PC-3 (cell line): ENCODE measurements around the gene STARD9. TPM values are rescaled to one million over a fixed set of nuclear protein-coding genes. Genes with fewer than 3 reads are reported as not detected.

Source experiments
- ATAC-seq: fragments of 200-7000 bp; cut with Tn5 transposase; 2 replicates; pipeline ENCODE4 v1.9.1; 2020; ENCODE audit warnings: mild to moderate bottlenecking, moderate library complexity
- BruUV-seq: library from RNA; stranded (reverse); fragments of 400-500 nt; replicated peaks from 2 replicates; lab custom pipeline; 2021; lab: Mats Ljungman, UMichigan
- CTCF ChIA-PET: fragments of 300-600 bp; sonication (Branson Sonifier 250); formaldehyde crosslinking; loops from one replicate; lab custom pipeline; 2022; ENCODE audit warnings: antibody characterized with exemption; lab: Charles Lee
- POLR2A ChIA-PET: fragments of 300-600 bp; sonication (Branson Sonifier 250); formaldehyde crosslinking; loops from one replicate; lab custom pipeline; 2022; ENCODE audit warnings: antibody characterized with exemption; ENCODE audit not compliant: unreplicated experiment; lab: Charles Lee
- DNase-seq: peaks from one replicate; pipeline ENCODE4 v3.0.0-alpha.2; 2015
- H2AFZ ChIP-seq: fragments of 300-600 bp; sonication (generic); 2 replicates; pipeline ENCODE4 v1.6.0; 2016; ENCODE audit warnings: antibody characterized with exemption, low read length
- H3F3A ChIP-seq: fragments of 300-600 bp; sonication (generic); one replicate; pipeline ENCODE4 v1.6.0; 2017; ENCODE audit warnings: antibody characterized with exemption, low read length, control low read depth, mild to moderate bottlenecking; ENCODE audit not compliant: unreplicated experiment
- H3K27ac ChIP-seq: fragments of 300-600 bp; sonication (generic); 2 replicates; pipeline ENCODE4 v1.5.1; 2016; ENCODE audit warnings: mild to moderate bottlenecking, low read length
- H3K27me3 ChIP-seq: fragments of 300-600 bp; sonication (generic); 2 replicates; pipeline ENCODE4 v1.6.1; 2016; ENCODE audit warnings: low read length, mixed read lengths
- H3K36me3 ChIP-seq: fragments of 300-600 bp; sonication (generic); 2 replicates; pipeline ENCODE4 v1.6.1; 2016; ENCODE audit warnings: low read depth, mixed run types, low read length, mixed read lengths
- H3K4me1 ChIP-seq: fragments of 300-600 bp; sonication (generic); 2 replicates; pipeline ENCODE4 v1.5.1; 2016; ENCODE audit warnings: low read length; ENCODE audit not compliant: insufficient read depth
- H3K4me2 ChIP-seq: fragments of 300-600 bp; sonication (generic); 2 replicates; pipeline ENCODE4 v1.6.0; 2016; ENCODE audit warnings: low read length
- H3K4me3 ChIP-seq: fragments of 300-600 bp; sonication (generic); 2 replicates; pipeline ENCODE4 v1.5.1; 2016; ENCODE audit warnings: mild to moderate bottlenecking, low read length, mixed read lengths
- H3K79me2 ChIP-seq: fragments of 300-600 bp; sonication (generic); 2 replicates; pipeline ENCODE4 v1.6.1; 2017; ENCODE audit warnings: low read length, mixed read lengths
- H3K9ac ChIP-seq: fragments of 300-600 bp; sonication (generic); 2 replicates; pipeline ENCODE4 v1.6.0; 2016; ENCODE audit warnings: mild to moderate bottlenecking, low read length
- H3K9me2 ChIP-seq: fragments of 300-600 bp; sonication (generic); replicated peaks from 2 replicates; pipeline ENCODE4 v1.6.1; 2016; ENCODE audit warnings: mixed run types, low read length, mixed read lengths
- H3K9me3 ChIP-seq: fragments of 300-600 bp; sonication (generic); 2 replicates; pipeline ENCODE4 v1.6.1; 2016; ENCODE audit warnings: low read length, mixed read lengths
- H4K20me1 ChIP-seq: fragments of 300-600 bp; sonication (generic); 2 replicates; pipeline ENCODE4 v1.6.1; 2016; ENCODE audit warnings: low read length, mixed read lengths
- EZH2 ChIP-seq: fragments of 300-600 bp; sonication (generic); IDR thresholded peaks from one replicate; pipeline ENCODE4 v1.6.1; 2017; ENCODE audit warnings: antibody characterized with exemption, mild to moderate bottlenecking, low read length; ENCODE audit not compliant: unreplicated experiment
- EZH2phosphoT487 ChIP-seq: fragments of 300-600 bp; sonication (generic); IDR thresholded peaks from 2 replicates; pipeline ENCODE4 v1.6.1; 2018; ENCODE audit warnings: mild to moderate bottlenecking, antibody characterized with exemption, low read length, borderline replicate concordance
- intact Hi-C: fragments of 100-400 bp; cut with micrococcal nuclease; formaldehyde crosslinking; loops from 2 replicates; pipeline ENCODE4 v1.9.0; 2023
- total RNA-seq: library from RNA; depleted of rRNA; stranded (reverse); fragments of >200 nt; gene quantifications from 2 replicates; pipeline ENCODE4 v1.2.3, GENCODE V29; 2014
- TF ChIP-seq, protein P1 (sequence below): fragments of 300-600 bp; sonication (generic); conservative IDR thresholded peaks from 2 replicates; pipeline ENCODE4 v1.5.1; 2017; ENCODE audit warnings: antibody characterized with exemption, low read depth, mild to moderate bottlenecking, low read length

The STARD9 gene
- total RNA-seq, 1 experiment from 2014 or later = 5.0 TPM

- ChIA-PET POLR2A (no interaction called here), CTCF (no interaction called here)
- H3K9ac ChIP-seq = no peak overlapping the region
- H3K4me2 ChIP-seq = no peak overlapping the region
- TF ChIP-seq EZH2 = no peak
- TF ChIP-seq EZH2phosphoT487 = no peak
- TF ChIP-seq, protein P1, sequence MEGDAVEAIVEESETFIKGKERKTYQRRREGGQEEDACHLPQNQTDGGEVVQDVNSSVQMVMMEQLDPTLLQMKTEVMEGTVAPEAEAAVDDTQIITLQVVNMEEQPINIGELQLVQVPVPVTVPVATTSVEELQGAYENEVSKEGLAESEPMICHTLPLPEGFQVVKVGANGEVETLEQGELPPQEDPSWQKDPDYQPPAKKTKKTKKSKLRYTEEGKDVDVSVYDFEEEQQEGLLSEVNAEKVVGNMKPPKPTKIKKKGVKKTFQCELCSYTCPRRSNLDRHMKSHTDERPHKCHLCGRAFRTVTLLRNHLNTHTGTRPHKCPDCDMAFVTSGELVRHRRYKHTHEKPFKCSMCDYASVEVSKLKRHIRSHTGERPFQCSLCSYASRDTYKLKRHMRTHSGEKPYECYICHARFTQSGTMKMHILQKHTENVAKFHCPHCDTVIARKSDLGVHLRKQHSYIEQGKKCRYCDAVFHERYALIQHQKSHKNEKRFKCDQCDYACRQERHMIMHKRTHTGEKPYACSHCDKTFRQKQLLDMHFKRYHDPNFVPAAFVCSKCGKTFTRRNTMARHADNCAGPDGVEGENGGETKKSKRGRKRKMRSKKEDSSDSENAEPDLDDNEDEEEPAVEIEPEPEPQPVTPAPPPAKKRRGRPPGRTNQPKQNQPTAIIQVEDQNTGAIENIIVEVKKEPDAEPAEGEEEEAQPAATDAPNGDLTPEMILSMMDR = no peak
- no peak overlapping the region for H3K27ac ChIP-seq
- no peaks in the 10 kb centered on the region for H3K36me3 ChIP-seq
- H3F3A ChIP-seq = no peaks in the 10 kb centered on the region
- no TSS peak for BruUV-seq
- no peaks in the 10 kb centered on the region for H3K9me3 ChIP-seq
- ATAC-seq = no peak
- no peaks in the 10 kb centered on the region for H3K27me3 ChIP-seq
- intact Hi-C loops = no loop called here
- no peak overlapping the region for H2AFZ ChIP-seq
- H3K79me2 ChIP-seq = no peaks in the 10 kb centered on the region
- H4K20me1 ChIP-seq = no peaks in the 10 kb centered on the region
- no peak overlapping the region for H3K4me3 ChIP-seq
- H3K9me2 ChIP-seq = no peaks in the 10 kb centered on the region
- no peaks in the 10 kb centered on the region for H3K4me1 ChIP-seq
- no peak for DNase-seq
Measured at GRCh38 chr15:42628761-42629160, 53.4 kb downstream of the STARD9 start.

DNA sequence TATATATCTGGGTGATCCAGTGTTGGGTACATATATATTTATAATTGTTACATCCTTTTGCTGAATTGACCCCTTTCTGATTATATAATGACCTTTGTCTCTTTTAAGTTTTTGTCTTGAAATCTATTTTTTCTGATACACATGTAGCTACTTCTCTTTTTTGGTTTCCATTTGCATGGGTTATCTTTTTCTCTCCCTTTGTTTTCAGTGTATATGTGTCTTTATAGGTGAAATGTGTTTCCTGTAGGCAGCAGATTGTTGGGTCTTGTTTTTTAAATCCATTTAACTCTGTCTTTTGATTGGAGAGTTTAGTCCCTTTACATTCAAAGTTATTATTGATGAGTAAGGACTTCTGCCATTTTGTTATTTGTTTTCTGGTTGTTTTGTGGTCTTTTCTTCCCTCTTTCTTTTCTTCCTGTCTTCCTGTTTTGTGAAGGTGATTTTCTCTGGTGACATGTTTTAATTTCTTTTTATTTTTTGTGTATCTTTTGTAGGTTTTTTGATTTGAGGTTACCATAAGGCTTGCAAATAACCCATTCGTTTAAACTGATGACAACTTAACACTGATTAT lies 56.8 kb downstream of the STARD9 start:
- TF ChIP-seq EZH2phosphoT487 (no peak), EZH2 (no peak)
- TF ChIP-seq, protein P1 = no peak
- no peaks in the 10 kb centered on the region for H3F3A ChIP-seq
- H2AFZ ChIP-seq = no peak overlapping the region
- no peak for DNase-seq
- H3K4me2 ChIP-seq = no peak overlapping the region
- H3K79me2 ChIP-seq = no peaks in the 10 kb centered on the region
- ChIA-PET CTCF (no interaction called here), POLR2A (interaction anchor here (0.8 kb wide), 1 partner anchor 51 kb away, joined by 3 read pairs; no protein-coding TSS in a partner anchor)
- no peaks in the 10 kb centered on the region for H3K36me3 ChIP-seq
- H3K4me3 ChIP-seq = no peak overlapping the region
- H3K9me2 ChIP-seq = no peaks in the 10 kb centered on the region
- H3K9ac ChIP-seq = no peak overlapping the region
- intact Hi-C loops = no loop called here
- ATAC-seq = no peak
- no peaks in the 10 kb centered on the region for H3K27me3 ChIP-seq
- H3K27ac ChIP-seq = no peak overlapping the region
- H4K20me1 ChIP-seq = no peaks in the 10 kb centered on the region
- no peaks in the 10 kb centered on the region for H3K9me3 ChIP-seq
- no peaks in the 10 kb centered on the region for H3K4me1 ChIP-seq
- BruUV-seq = no TSS peak

DNA sequence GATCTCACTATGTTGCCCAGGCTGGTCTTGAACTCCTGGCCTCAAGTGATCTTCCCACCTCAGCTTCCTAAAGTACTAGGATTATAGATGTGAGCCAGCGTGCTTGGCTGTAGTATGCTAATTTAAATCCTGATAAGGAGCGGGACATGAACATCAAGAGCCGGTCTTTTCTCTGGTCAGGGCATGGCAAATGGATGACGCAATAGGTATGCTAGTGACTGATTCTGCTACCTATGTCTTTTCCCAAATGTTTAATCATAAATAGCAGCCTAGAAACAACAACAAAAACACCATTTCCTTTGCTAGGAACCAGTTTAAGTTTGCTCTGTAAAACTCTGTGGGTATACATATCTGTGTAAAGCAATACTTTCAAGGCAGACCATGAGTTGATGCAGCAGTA lies 64.7 kb downstream of the STARD9 start:
- intact Hi-C loops = no loop called here
- H3F3A ChIP-seq = no peaks in the 10 kb centered on the region
- no peaks in the 10 kb centered on the region for H3K4me1 ChIP-seq
- no peak overlapping the region for H3K9ac ChIP-seq
- no peaks in the 10 kb centered on the region for H3K79me2 ChIP-seq
- ChIA-PET POLR2A (no interaction called here), CTCF (no interaction called here)
- H3K9me3 ChIP-seq = no peaks in the 10 kb centered on the region
- BruUV-seq = no TSS peak
- no peaks in the 10 kb centered on the region for H3K36me3 ChIP-seq
- DNase-seq = no peak
- no peak overlapping the region for H3K4me3 ChIP-seq
- no peaks in the 10 kb centered on the region for H3K27me3 ChIP-seq
- no peak overlapping the region for H3K27ac ChIP-seq
- no peak for ATAC-seq
- no peaks in the 10 kb centered on the region for H4K20me1 ChIP-seq
- no peak overlapping the region for H2AFZ ChIP-seq
- no peaks in the 10 kb centered on the region for H3K9me2 ChIP-seq
- H3K4me2 ChIP-seq = no peak overlapping the region
- TF ChIP-seq, protein P1 = no peak
- TF ChIP-seq EZH2phosphoT487 (no peak), EZH2 (no peak)
